ENCODE measurements around the gene ZNF57. TPM values are rescaled to one million over a fixed set of nuclear protein-coding genes. Genes with fewer than 3 reads are reported as not detected.

Gene ZNF57
- total and polyA plus RNA-seq, 2 of the 13 experiments (the other 11 are each of a cell fraction or from before 2014, with no cell fraction given) = 6.6 to 17.5 TPM

DNA sequence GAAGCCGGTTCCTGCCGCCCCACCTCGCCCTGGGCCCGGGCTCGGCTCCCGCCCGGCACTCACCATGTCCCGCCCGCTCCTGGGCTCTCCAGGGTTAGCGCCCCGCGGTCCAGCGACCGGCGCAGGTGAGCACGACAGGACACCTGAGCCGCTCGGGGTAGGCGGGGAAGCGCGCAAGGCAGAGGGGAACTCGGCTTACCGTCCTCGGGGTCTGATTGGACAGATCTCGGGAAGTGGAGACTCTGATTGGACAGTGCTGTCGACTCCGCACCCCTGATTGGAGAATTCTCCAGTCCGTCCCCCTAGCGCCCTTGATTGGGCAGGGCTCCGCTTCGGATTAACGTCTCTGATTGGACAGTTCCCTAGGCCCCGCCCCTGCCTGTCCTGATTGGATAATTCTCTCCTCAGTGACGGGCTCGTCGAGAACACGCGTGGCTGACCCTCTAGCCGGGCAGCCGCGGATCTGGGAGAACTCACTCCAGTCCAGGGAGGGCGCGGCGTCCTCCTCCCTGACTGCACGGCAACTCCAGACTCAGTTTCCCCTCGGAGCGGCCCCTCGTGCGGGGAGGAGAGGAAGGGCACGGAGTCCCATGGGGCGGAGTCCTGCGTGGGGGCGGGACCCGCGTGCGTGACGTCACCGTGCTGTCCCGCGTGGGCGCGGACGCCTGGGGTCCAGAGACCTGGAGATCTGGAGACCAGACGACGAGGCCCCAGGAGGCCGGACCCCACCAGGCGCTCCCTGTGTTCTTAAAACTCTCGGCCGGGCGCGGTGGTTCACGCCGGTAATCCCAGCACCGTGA, 44.2 kb downstream of the ZNF57 start, which contains the start of gene ZNF77 (continued):
- TF ChIP-seq NFAT5 (CRISPR knock-in tag; IDR thresholded peaks at IDR 0.05) (no peak), ZNF577 (CRISPR knock-in tag; IDR thresholded peaks at IDR 0.05; ENCODE audit: borderline replicate concordance, low read depth) (no peak), ARID4A (CRISPR knock-in tag; IDR thresholded peaks at IDR 0.05; ENCODE audit: borderline replicate concordance) (peak; percentile 88; the same call in 1 of the 2 replicates), TCF7 (IDR thresholded peaks at IDR 0.05; ENCODE audit: low read depth) (no peak), ZNF17 (CRISPR knock-in tag; IDR thresholded peaks at IDR 0.05) (0 out of 2 replicates have a peak, but pooled peaks have one; percentile 50), HNRNPLL (IDR thresholded peaks at IDR 0.05; ENCODE audit: low read depth, low read length, poor library complexity, severe bottlenecking) (peak; percentile 63), IRF2 (CRISPR knock-in tag; IDR thresholded peaks at IDR 0.05) (no peak; the same call in 1 of the 2 replicates), DDIT3 (CRISPR knock-in tag; IDR thresholded peaks at IDR 0.05) (no peak), KAT2B (IDR thresholded peaks at IDR 0.05; ENCODE audit: borderline replicate concordance, low read depth, low read length) (no peak), SP5 (CRISPR knock-in tag; IDR thresholded peaks at IDR 0.05; ENCODE audit: borderline replicate concordance, low read depth) (peak; percentile 70), RBM22 (optimal IDR thresholded peaks at IDR 0.05; ENCODE audit: low read length) (no peak), MEF2D (CRISPR knock-in tag; IDR thresholded peaks at IDR 0.05) (no peak; the same call in 1 of the 2 replicates), ZKSCAN1 (IDR thresholded peaks at IDR 0.05; ENCODE audit: low read length) (no peak), TGIF2 (CRISPR knock-in tag; IDR thresholded peaks at IDR 0.05) (peak; percentile 75), NONO (IDR thresholded peaks at IDR 0.05) (no peak), NONO (CRISPR knock-in tag; conservative IDR thresholded peaks at IDR 0.05) (peak; percentile 91)
- TF ChIP-seq, protein P1, sequence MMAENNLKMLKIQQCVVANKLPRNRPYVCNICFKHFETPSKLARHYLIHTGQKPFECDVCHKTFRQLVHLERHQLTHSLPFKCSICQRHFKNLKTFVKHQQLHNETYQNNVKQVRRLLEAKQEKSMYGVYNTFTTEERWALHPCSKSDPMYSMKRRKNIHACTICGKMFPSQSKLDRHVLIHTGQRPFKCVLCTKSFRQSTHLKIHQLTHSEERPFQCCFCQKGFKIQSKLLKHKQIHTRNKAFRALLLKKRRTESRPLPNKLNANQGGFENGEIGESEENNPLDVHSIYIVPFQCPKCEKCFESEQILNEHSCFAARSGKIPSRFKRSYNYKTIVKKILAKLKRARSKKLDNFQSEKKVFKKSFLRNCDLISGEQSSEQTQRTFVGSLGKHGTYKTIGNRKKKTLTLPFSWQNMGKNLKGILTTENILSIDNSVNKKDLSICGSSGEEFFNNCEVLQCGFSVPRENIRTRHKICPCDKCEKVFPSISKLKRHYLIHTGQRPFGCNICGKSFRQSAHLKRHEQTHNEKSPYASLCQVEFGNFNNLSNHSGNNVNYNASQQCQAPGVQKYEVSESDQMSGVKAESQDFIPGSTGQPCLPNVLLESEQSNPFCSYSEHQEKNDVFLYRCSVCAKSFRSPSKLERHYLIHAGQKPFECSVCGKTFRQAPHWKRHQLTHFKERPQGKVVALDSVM (CRISPR knock-in tag; IDR thresholded peaks at IDR 0.05) = peak; percentile 71
